Osteocyte (in vitro differentiated cells): ENCODE data around the gene HLCS. TPM values are rescaled to one million over a fixed set of nuclear protein-coding genes. Genes with fewer than 3 reads are reported as not detected.
A peak's percentile ranks its signal among the peaks of the same experiment; 100 is the strongest.

Source experiments
- DNase-seq: peaks from one replicate; pipeline ENCODE4 v3.0.0; 2021; ENCODE audit warnings: mixed read lengths; ENCODE audit not compliant: unreplicated experiment; ENCODE audit errors: extremely low spot score
- H3K27ac Mint-ChIP-seq: one replicate; pipeline ENCODE4 v1.8.0; 2021; ENCODE audit warnings: mild to moderate bottlenecking, mixed read lengths; ENCODE audit not compliant: unreplicated experiment
- H3K27me3 Mint-ChIP-seq: one replicate; pipeline ENCODE4 v1.8.0; 2021; ENCODE audit warnings: mixed read lengths; ENCODE audit not compliant: unreplicated experiment
- H3K36me3 Mint-ChIP-seq: one replicate; pipeline ENCODE4 v1.8.0; 2021; ENCODE audit warnings: mixed read lengths; ENCODE audit not compliant: unreplicated experiment
- H3K4me1 Mint-ChIP-seq: one replicate; pipeline ENCODE4 v1.8.0; 2021; ENCODE audit warnings: mixed read lengths; ENCODE audit not compliant: unreplicated experiment
- H3K4me3 Mint-ChIP-seq: one replicate; pipeline ENCODE4 v1.8.0; 2021; ENCODE audit warnings: mild to moderate bottlenecking, moderate library complexity, mixed read lengths; ENCODE audit not compliant: unreplicated experiment
- H3K9me3 Mint-ChIP-seq: one replicate; pipeline ENCODE4 v1.8.0; 2021; ENCODE audit warnings: mixed read lengths; ENCODE audit not compliant: unreplicated experiment
- CTCF ChIP-seq: fragments of 200-600 bp; sonication (generic); IDR thresholded peaks from 2 replicates; pipeline ENCODE4 v1.5.0; 2021; ENCODE audit warnings: antibody characterized with exemption, mild to moderate bottlenecking, moderate library complexity
- total RNA-seq: library from RNA; stranded (reverse); gene quantifications from 2 replicates; pipeline ENCODE4 v1.2.1, GENCODE V29; 2021

The HLCS gene
- total RNA-seq, 1 donor from 2014 or later: 26.7 TPM

GRCh38 chr21:36830100-36830499, 136.4 kb downstream of the HLCS start:
- Mint-ChIP-seq H3K27me3 (no peaks in the 10 kb centered on the region), H3K27ac (no peak overlapping the region), H3K36me3 (no peaks in the 10 kb centered on the region), H3K4me3 (no peak overlapping the region), H3K4me1 (peaks cover 7% of the 10 kb centered on the region), H3K9me3 (no peaks in the 10 kb centered on the region)
- DNase-seq: no peak
- TF ChIP-seq CTCF: no peak

GRCh38 chr21:36828891-36829515, 137.5 kb downstream of the HLCS start:
- Mint-ChIP-seq H3K36me3 (no peaks in the 10 kb centered on the region), H3K27ac (peak overlapping the region; percentile 35), H3K4me3 (no peak overlapping the region), H3K4me1 (peaks cover 4% of the 10 kb centered on the region), H3K9me3 (no peaks in the 10 kb centered on the region), H3K27me3 (no peaks in the 10 kb centered on the region)
- TF ChIP-seq CTCF: no peak
- DNase-seq: no peak

GRCh38 chr21:36828208-36828607, 138.3 kb downstream of the HLCS start:
- Mint-ChIP-seq H3K4me3 (no peak overlapping the region), H3K27ac (no peak overlapping the region), H3K9me3 (no peaks in the 10 kb centered on the region), H3K27me3 (no peaks in the 10 kb centered on the region), H3K4me1 (peaks cover 4% of the 10 kb centered on the region), H3K36me3 (no peaks in the 10 kb centered on the region)
- TF ChIP-seq CTCF: no peak
- DNase-seq: no peak

- H3K4me3 Mint-ChIP-seq: no peak overlapping the region
- no peaks in the 10 kb centered on the region for H3K27me3 Mint-ChIP-seq
- H3K36me3 Mint-ChIP-seq: peaks cover 1% of the 10 kb centered on the region
- peaks cover 4% of the 10 kb centered on the region for H3K4me1 Mint-ChIP-seq
- no peaks in the 10 kb centered on the region for H3K9me3 Mint-ChIP-seq
- no peak for DNase-seq
- no peak overlapping the region for H3K27ac Mint-ChIP-seq
- no peak for TF ChIP-seq CTCF
These were observed 140.8 kb downstream of the HLCS start for GRCh38 chr21:36825658-36826057.

GRCh38 chr21:36821032-36821299, 145.5 kb downstream of the HLCS start:
- Mint-ChIP-seq H3K4me3 (no peak overlapping the region), H3K36me3 (peaks cover 3% of the 10 kb centered on the region), H3K4me1 (no peaks in the 10 kb centered on the region), H3K9me3 (no peaks in the 10 kb centered on the region), H3K27ac (no peak overlapping the region), H3K27me3 (no peaks in the 10 kb centered on the region)
- DNase-seq: no peak
- no peak for TF ChIP-seq CTCF
